ENCODE measurements around the gene STAB2. TPM values are rescaled to one million over a fixed set of nuclear protein-coding genes. Genes with fewer than 3 reads are reported as not detected.

Gene STAB2
- total RNA-seq, 6 experiments from 2014 or later: 5.5 to 32.2 (median 18.5) TPM

- intact Hi-C loops (cut with DNase I): no loop called here
Observed at GRCh38 chr12:103566398-103566797, 20.7 kb upstream of the STAB2 start.

GRCh38 chr12:103569278-103569677 lies 17.8 kb upstream of the STAB2 start:
- H3K36me3 ChIP-seq: no peaks in the 10 kb centered on the region
- H3K27me3 ChIP-seq: no peaks in the 10 kb centered on the region
- H3K9me3 ChIP-seq: no peaks in the 10 kb centered on the region
- TF ChIP-seq POLR2A (IDR thresholded peaks at IDR 0.05): no peak
- TF ChIP-seq CTCF (IDR thresholded peaks at IDR 0.05): no peak
- no peak for DNase-seq
- 71% methylated on average over 1 of the region's 1 CpG for WGBS (ENCODE audit: insufficient coverage, low coverage, low lambda C conversion rate, missing lambda C conversion rate)
- H3K27ac ChIP-seq: no peak overlapping the region
- intact Hi-C loops (cut with DNase I): no loop called here
- no peak for ATAC-seq
- no peaks in the 10 kb centered on the region for H3K4me1 ChIP-seq
- H3K4me3 ChIP-seq: no peak overlapping the region

More at GRCh38 chr12:103566398-103566797, 20.7 kb upstream of the STAB2 start:
- Histone ChIP-seq H3K9me3 (no peaks in the 10 kb centered on the region), H3K4me3 (no peak overlapping the region), H3K4me1 (no peaks in the 10 kb centered on the region), H3K27ac (no peak overlapping the region), H3K36me3 (no peaks in the 10 kb centered on the region), H3K27me3 (no peaks in the 10 kb centered on the region)
- no peak for DNase-seq
- ATAC-seq: no peak
- TF ChIP-seq CTCF (IDR thresholded peaks at IDR 0.05) (no peak), POLR2A (IDR thresholded peaks at IDR 0.05) (no peak)
- WGBS (ENCODE audit: insufficient coverage, low coverage, low lambda C conversion rate, missing lambda C conversion rate): 36% methylated on average over 1 of the region's 1 CpG

GRCh38 chr12:103571286-103571685 lies 15.8 kb upstream of the STAB2 start:
- ATAC-seq (peak; percentile 24 to 46 (median 31)), DNase-seq (peak in 1 of 3 donors; percentile 26)
- H3K4me3 ChIP-seq: no peak overlapping the region
- WGBS (ENCODE audit: insufficient coverage, low coverage, low lambda C conversion rate, missing lambda C conversion rate): 18% methylated on average over 6 of the region's 18 CpGs
- peaks cover 0 to 5% (median 1%) of the 10 kb centered on the region in 4 donors for H3K4me1 ChIP-seq
- no peaks in the 10 kb centered on the region for H3K27me3 ChIP-seq
- H3K9me3 ChIP-seq: no peaks in the 10 kb centered on the region
- TF ChIP-seq POLR2A (IDR thresholded peaks at IDR 0.05): no peak
- TF ChIP-seq CTCF (IDR thresholded peaks at IDR 0.05): no peak
- no peak overlapping the region for H3K27ac ChIP-seq
- intact Hi-C loops (cut with DNase I): no loop called here
- H3K36me3 ChIP-seq: no peaks in the 10 kb centered on the region

- H3K9me3 ChIP-seq: no peaks in the 10 kb centered on the region
- H3K4me1 ChIP-seq: peaks cover 0 to 5% (median 1%) of the 10 kb centered on the region in 4 donors
- H3K27ac ChIP-seq: no peak overlapping the region
- H3K27me3 ChIP-seq: no peaks in the 10 kb centered on the region
- TF ChIP-seq POLR2A (IDR thresholded peaks at IDR 0.05): no peak
- TF ChIP-seq CTCF (IDR thresholded peaks at IDR 0.05): no peak
- ATAC-seq (no peak), DNase-seq (no peak)
- WGBS (ENCODE audit: insufficient coverage, low coverage, low lambda C conversion rate, missing lambda C conversion rate): 60% methylated on average over 4 of the region's 4 CpGs
- H3K4me3 ChIP-seq: no peak overlapping the region
- intact Hi-C loops (cut with DNase I): no loop called here
- no peaks in the 10 kb centered on the region for H3K36me3 ChIP-seq
Observed at GRCh38 chr12:103572312-103573045, 14.6 kb upstream of the STAB2 start.

Measured in right lobe of liver (tissue), 6 donors.